AG04450 (cell line): Measurements from ENCODE around the gene SYT10. TPM values are rescaled to one million over a fixed set of nuclear protein-coding genes. Genes with fewer than 3 reads are reported as not detected.
"Not testable (repeated sequence)": the region's sequence is repeated elsewhere in the genome, so short reads cannot be mapped to it uniquely, and the experiment has no call there.

ENCODE experiments used
- CTCF ChIA-PET: fragments of 300-600, 350-600 bp; formaldehyde crosslinking; extraction: SDS; loops from one replicate; lab custom pipeline; 2022; ENCODE audit warnings: antibody characterized with exemption, inconsistent platforms; lab: Charles Lee
- POLR2A ChIA-PET: fragments of 350-600 bp; formaldehyde crosslinking; extraction: SDS; loops from one replicate; lab custom pipeline; 2021; ENCODE audit warnings: antibody characterized with exemption, inconsistent platforms; lab: Yijun Ruan, JAX
- DNase-seq: peaks from one replicate; pipeline ENCODE4 v3.0.0-alpha.2; 2011; ENCODE audit warnings: low read depth, low spot score
- H3K27ac ChIP-seq: one replicate; pipeline ENCODE4 v1.5.1; 2012; ENCODE audit warnings: low read depth, low read length, control low read depth
- H3K27me3 ChIP-seq: one replicate; pipeline ENCODE4 v1.6.0; 2012; ENCODE audit warnings: low read length; ENCODE audit not compliant: control insufficient read depth, insufficient read depth
- H3K4me3 ChIP-seq: 2 replicates; pipeline ENCODE4 v1.5.1; 2011; ENCODE audit warnings: mild to moderate bottlenecking, low read depth, low read length, control low read depth
- H3K9me3 ChIP-seq: 2 replicates; pipeline ENCODE4 v1.5.1; 2012; ENCODE audit warnings: low read length; ENCODE audit not compliant: control insufficient read depth, insufficient read depth
- CTCF ChIP-seq: IDR thresholded peaks from 2 replicates; pipeline ENCODE4 v1.5.1; 2011; ENCODE audit warnings: low read depth, low read length, control low read depth, inconsistent platforms
- polyA plus RNA-seq: library from polyadenylated mRNA; depleted of rRNA; stranded (reverse); fragments of >200 nt; gene quantifications from 2 replicates; pipeline ENCODE4 v1.2.3, GENCODE V29; 2011

Gene SYT10
- polyA plus RNA-seq, 1 experiment: not detected

GRCh38 chr12:33376153-33376552 lies 63.5 kb downstream of the SYT10 start:
- TF ChIP-seq CTCF: no peak
- POLR2A ChIA-PET: no interaction called here
- DNase-seq: no peak
- H3K27ac ChIP-seq: no peak overlapping the region
- H3K27me3 ChIP-seq: no peaks in the 10 kb centered on the region
- H3K9me3 ChIP-seq: peaks cover 5% of the 10 kb centered on the region; the same call in 1 of the 2 replicates
- no peak overlapping the region for H3K4me3 ChIP-seq
- CTCF ChIA-PET: no interaction called here

GRCh38 chr12:33370318-33370717 lies 69.3 kb downstream of the SYT10 start:
- CTCF ChIA-PET: no interaction called here

DNA sequence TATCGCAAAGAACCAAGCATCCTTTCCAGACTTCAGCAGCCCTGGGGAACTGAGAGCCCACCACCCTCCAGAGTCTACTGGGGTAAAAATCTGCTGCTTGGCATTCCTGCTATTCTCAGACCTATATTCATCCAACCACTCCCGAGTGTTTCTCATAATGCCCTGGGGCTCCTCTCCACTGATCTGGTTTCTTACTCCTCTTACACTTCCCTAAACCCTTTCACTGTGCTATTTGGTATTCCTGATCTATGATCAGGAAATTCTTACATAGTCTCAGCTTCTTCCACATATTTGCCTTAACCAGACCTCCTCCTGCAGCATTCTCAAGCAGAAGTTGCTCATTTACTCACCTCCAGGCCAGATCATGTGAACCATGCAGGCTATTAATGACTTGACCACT lies 82.4 kb downstream of the SYT10 start:
- DNase-seq: no peak
- no peak for TF ChIP-seq CTCF

More at GRCh38 chr12:33370318-33370717, 69.3 kb downstream of the SYT10 start:
- no peaks in the 10 kb centered on the region for H3K27me3 ChIP-seq
- H3K9me3 ChIP-seq: no peaks in the 10 kb centered on the region
- DNase-seq: no peak
- POLR2A ChIA-PET: no interaction called here
- H3K27ac ChIP-seq: no peak overlapping the region
- no peak for TF ChIP-seq CTCF
- no peak overlapping the region for H3K4me3 ChIP-seq

GRCh38 chr12:33349791-33350190 lies 89.8 kb downstream of the SYT10 start:
- ChIA-PET POLR2A (no interaction called here), CTCF (no interaction called here)
- peaks cover 7% of the 10 kb centered on the region for H3K9me3 ChIP-seq

More for the DNA sequence above, 82.4 kb downstream of the SYT10 start:
- no peaks in the 10 kb centered on the region for H3K27me3 ChIP-seq
- peaks cover 6% of the 10 kb centered on the region; the same call in 1 of the 2 replicates for H3K9me3 ChIP-seq
- no peak overlapping the region for H3K4me3 ChIP-seq
- no peak overlapping the region for H3K27ac ChIP-seq
- ChIA-PET CTCF (no interaction called here), POLR2A (no interaction called here)

GRCh38 chr12:33331961-33332398 lies 107.6 kb downstream of the SYT10 start:
- H3K27me3 ChIP-seq, CTCF ChIA-PET, H3K9me3 ChIP-seq, DNase-seq, POLR2A ChIA-PET, H3K27ac ChIP-seq, H3K4me3 ChIP-seq: not testable (repeated sequence)

More at GRCh38 chr12:33349791-33350190, 89.8 kb downstream of the SYT10 start:
- Histone ChIP-seq H3K4me3 (no peak overlapping the region), H3K27me3 (no peaks in the 10 kb centered on the region), H3K27ac (no peak overlapping the region)
- no peak for TF ChIP-seq CTCF
- no peak for DNase-seq

- CTCF ChIA-PET: no interaction called here
- Histone ChIP-seq H3K27me3 (no peaks in the 10 kb centered on the region), H3K27ac (no peak overlapping the region), H3K4me3 (no peak overlapping the region), H3K9me3 (peaks cover 7% of the 10 kb centered on the region)
- TF ChIP-seq CTCF: no peak
- DNase-seq: no peak
- POLR2A ChIA-PET: no interaction called here
Measured at GRCh38 chr12:33330940-33331339, 108.7 kb downstream of the SYT10 start.
